Left ventricle myocardium superior (tissue), 1 donor: Measurements from ENCODE around the gene NDUFV2. TPM values are rescaled to one million over a fixed set of nuclear protein-coding genes. Genes with fewer than 3 reads are reported as not detected.

Experiments
- ATAC-seq: fragments of 200-7000 bp; cut with Tn5 transposase; one replicate; pipeline ENCODE4 v1.9.1; 2020; ENCODE audit warnings: mild to moderate bottlenecking, moderate library complexity
- DNase-seq: peaks from one replicate; pipeline ENCODE4 v3.0.0-alpha.2; 2020
- intact Hi-C: fragments of 100-400 bp; cut with micrococcal nuclease; formaldehyde crosslinking; loops from one replicate; pipeline ENCODE4 v1.11.0; 2022
- total RNA-seq: library from RNA; stranded (reverse); fragmentation: NEBNext Ultra II Directional; extraction: Animal tissue kit (Norgen Biotek cat#: 25700); gene quantifications from one replicate; pipeline ENCODE4 v1.2.1, GENCODE V29; 2021
- donor health status: DM: no; HTN: yes; CAD: no; lungs with severe emphysema.

NDUFV2 gene
- total RNA-seq, 1 donor from 2014 or later: 496 TPM

GRCh38 chr18:9106800-9107584 lies 4.5 kb downstream of the NDUFV2 start:
- no peak for DNase-seq
- no peak for ATAC-seq
- intact Hi-C loops: no loop called here

GRCh38 chr18:9108911-9109310 lies 6.4 kb downstream of the NDUFV2 start:
- ATAC-seq: no peak

GRCh38 chr18:9109523-9109922 lies 7.0 kb downstream of the NDUFV2 start:
- intact Hi-C loops: no loop called here
- ATAC-seq: no peak
- no peak for DNase-seq

More at GRCh38 chr18:9108911-9109310, 6.4 kb downstream of the NDUFV2 start:
- no peak for DNase-seq
- intact Hi-C loops: no loop called here

GRCh38 chr18:9113468-9114149 lies 11.1 kb downstream of the NDUFV2 start:
- DNase-seq (no peak), ATAC-seq (peak; percentile 31)
- intact Hi-C loops: no loop called here

- DNase-seq (no peak), ATAC-seq (no peak)
- intact Hi-C loops: no loop called here
Observed at GRCh38 chr18:9115984-9116383, 13.5 kb downstream of the NDUFV2 start.

- ATAC-seq: peak; percentile 26
Observed at GRCh38 chr18:9117980-9118841, 15.7 kb downstream of the NDUFV2 start.

GRCh38 chr18:9120796-9121195 lies 18.3 kb downstream of the NDUFV2 start:
- DNase-seq: no peak
- no peak for ATAC-seq
- intact Hi-C loops: no loop called here

More at GRCh38 chr18:9117980-9118841, 15.7 kb downstream of the NDUFV2 start:
- no peak for DNase-seq
- intact Hi-C loops: no loop called here

GRCh38 chr18:9123520-9123919 lies 21.0 kb downstream of the NDUFV2 start:
- no peak for ATAC-seq
- intact Hi-C loops: no loop called here
- no peak for DNase-seq

- ATAC-seq (no peak), DNase-seq (no peak)
- intact Hi-C loops: no loop called here
Observed at GRCh38 chr18:9124824-9125223, 22.3 kb downstream of the NDUFV2 start.

GRCh38 chr18:9126337-9126736 lies 23.8 kb downstream of the NDUFV2 start:
- DNase-seq (no peak), ATAC-seq (peak; percentile 85)
- intact Hi-C loops: no loop called here

GRCh38 chr18:9130195-9130594 lies 27.7 kb downstream of the NDUFV2 start:
- ATAC-seq: no peak
- no peak for DNase-seq
- intact Hi-C loops: no loop called here

- intact Hi-C loops: no loop called here
- ATAC-seq (no peak), DNase-seq (no peak)
Observed at GRCh38 chr18:9130806-9131205, 28.3 kb downstream of the NDUFV2 start.

GRCh38 chr18:9132628-9133027 lies 30.1 kb downstream of the NDUFV2 start:
- DNase-seq (no peak), ATAC-seq (no peak)
- intact Hi-C loops: no loop called here

- DNase-seq (no peak), ATAC-seq (no peak)
- intact Hi-C loops: no loop called here
Observed at GRCh38 chr18:9133225-9133624, 30.7 kb downstream of the NDUFV2 start.

GRCh38 chr18:9135081-9135911 lies 32.8 kb downstream of the NDUFV2 start:
- intact Hi-C loops: loop anchor here (5.0 kb wide), 1 partner anchor 33 kb away; the partner anchor contains the start of gene NDUFV2
- DNase-seq (no peak), ATAC-seq (no peak)

GRCh38 chr18:9135912-9136314 lies 33.4 kb downstream of the NDUFV2 start:
- intact Hi-C loops: loop anchor here (5.0 kb wide), 1 partner anchor 34 kb away; the partner anchor contains the start of gene NDUFV2
- peak; percentile 33 for ATAC-seq
- no peak for DNase-seq

GRCh38 chr18:9136315-9137155 lies 34.0 kb downstream of the NDUFV2 start, which contains the start of gene ANKRD12:
Gene ANKRD12, plus strand, starts transcription at chr18:9136781. Its CDS starts 45,652 bp downstream, at chr18:9182433.
- intact Hi-C loops: loop anchor here (5.0 kb wide), 1 partner anchor 34 kb away; the partner anchor contains the start of gene NDUFV2
- peak; percentile 99 for DNase-seq
- ATAC-seq: peak; percentile 95
